Heart left ventricle (tissue), 16 donors: ENCODE results near the gene CIART. TPM values are rescaled to one million over a fixed set of nuclear protein-coding genes. Genes with fewer than 3 reads are reported as not detected.

Experiments
- ATAC-seq, 4 donors: fragments of 200-7000 bp; cut with Tn5 transposase; one replicate each; pipeline ENCODE4 v1.9.1; 2020 to 2022; ENCODE audit warnings: moderate library complexity in 4 of 4, mild to moderate bottlenecking in 3 of 4, moderate number of reproducible peaks in 1 of 4
- DNase-seq, 5 donors: peaks; one replicate each; pipeline ENCODE4 v3.0.0-alpha.2; 2020
- H3K27ac ChIP-seq, 12 donors: fragments of 200-600 bp; sonication (generic) in 4 of 12; one replicate each; pipeline versions ENCODE4 v1.5.0 to v1.8.0; 2016 to 2022; ENCODE audit warnings: mild to moderate bottlenecking in 2 of 12
- H3K27me3 ChIP-seq, 9 donors: fragments of 200-600 bp; sonication (generic) in 2 of 9; one replicate each; pipeline versions ENCODE4 v1.5.1 to v1.8.0; 2016 to 2022; ENCODE audit warnings: mild to moderate bottlenecking in 3 of 9
- H3K36me3 ChIP-seq, 9 donors: fragments of 200-600 bp; sonication (generic) in 2 of 9; one replicate each; pipeline versions ENCODE4 v1.5.0 to v1.8.0; 2018 to 2022; ENCODE audit warnings: mild to moderate bottlenecking in 2 of 9
- H3K4me1 ChIP-seq, 12 donors: fragments of 200-600 bp; sonication (generic) in 4 of 12; one replicate each; pipeline versions ENCODE4 v1.5.0 to v1.8.0; 2016 to 2022; ENCODE audit warnings: mild to moderate bottlenecking in 3 of 12
- H3K4me3 ChIP-seq, 12 donors: fragments of 200-600 bp; sonication (generic) in 4 of 12; one replicate each; pipeline versions ENCODE4 v1.5.0 to v1.8.0; 2017 to 2022; ENCODE audit warnings: mild to moderate bottlenecking in 9 of 12, moderate library complexity in 4 of 12
- H3K9me3 ChIP-seq, 12 donors: fragments of 200-600 bp; sonication (generic) in 4 of 12; one replicate each; pipeline versions ENCODE4 v1.5.0 to v1.8.0; 2016 to 2022; ENCODE audit warnings: mild to moderate bottlenecking in 1 of 12
- CTCF ChIP-seq, 12 donors: fragments of 200-600 bp; sonication (generic) in 4 of 12; IDR thresholded peaks; one replicate each; pipeline versions ENCODE4 v1.5.0 to v1.8.0; 2018 to 2022; ENCODE audit warnings: antibody characterized with exemption in 12 of 12, mild to moderate bottlenecking in 5 of 12
- POLR2A ChIP-seq, 2 donors: fragments of 450-650 bp; IDR thresholded peaks; one replicate each; pipeline ENCODE4 v1.6.1; 2017; ENCODE audit warnings: antibody characterized with exemption in 2 of 2, mild to moderate bottlenecking in 2 of 2, moderate library complexity in 2 of 2
- WGBS, 4 donors: extraction: QIAGEN DNeasy Blood & Tissue Kit in 2 of 4; methylation state at CpG; one replicate each; pipeline versions ENCODE4 v1.1.5 to v1.1.7; 2013 to 2018; 5-methylcytosine and 5-hydroxymethylcytosine counted together
- intact Hi-C, 10 donors: fragments of 100-400 bp; cut with DNase I; formaldehyde crosslinking; loops; one replicate each; pipeline versions ENCODE4 v1.11.1 to v1.14.2; 2022
- polyA plus RNA-seq, 2 donors: library from polyadenylated mRNA; stranded (reverse); fragments of 200-250 nt; gene quantifications; one replicate each; pipeline ENCODE4 v1.2.3, GENCODE V29; 2013
- total RNA-seq, 9 donors: library from RNA; depleted of rRNA in 2 of 9; stranded (reverse); fragments of >200 nt in 2 of 9; fragmentation: NEBNext Ultra II Directional in 3 of 9; extraction: Animal tissue kit (Norgen Biotek cat#: 25700) in 3 of 9; gene quantifications; one replicate each; pipeline versions ENCODE4 v1.1.0 to v1.2.4, GENCODE V29; 2016 to 2023
- donor health status: ischemic (EF 13 %, LVEDD 7.1; RV severe dilation, severe dysfunction).
- donor health status: healthy with polysubstance abuse.
- donor health status: DM: no; HTN: yes; CAD: no.
- donor health status: DM: no; HTN: no; CAD: no.
- donor health status: ischemic (EF 25% LVEDD 6.9; RV normal size, moderate dysfunction).
- donor health status: ischemic (EF 25% LVEDD 5.7; RV mildly dilated, moderate dysfunction).
- donor health status: healthy.
- donor health status: DM: yes; HTN: yes; CAD: no.
- donor health status: ischemic (EF 35%, LVEDD 5.7; RV mildly dilated, moderate dysfunction).
- donor health status: nonischemic (EF 11% LVEDD 7.7; RV severe dilation, severe dysfunction).
- donor health status: DM: yes; HTN: yes; CAD: no.
- donor health status: PGD.
- donor health status: ischemic (EF 29% LVEDD 5.4; RV normal size, mild dysfunction).
- donor health status: nonischemic (EF 23%, LVEDD 6.1; RV moderate dilation, normal function).

CIART gene
- total and polyA plus RNA-seq, 11 donors, result 2.3 to 23.9 (median 7.1) TPM

- H3K27me3 ChIP-seq, result no peaks in the 10 kb centered on the region
- H3K36me3 ChIP-seq, result peaks cover 0 to 40% (median 36%) of the 10 kb centered on the region in 9 donors
- ATAC-seq (peak in 3 of 4 donors; percentile 35 to 52 (median 37)), DNase-seq (peak in 3 of 5 donors; percentile 25 to 40 (median 35))
- peak overlapping the region; percentile 67 to 99 (median 92) for H3K4me3 ChIP-seq
- H3K9me3 ChIP-seq, result no peaks in the 10 kb centered on the region
- TF ChIP-seq CTCF (IDR thresholded peaks at IDR 0.05), result no peak
- no peak for TF ChIP-seq POLR2A (IDR thresholded peaks at IDR 0.05)
- peak overlapping the region; percentile 86 to 99 (median 96) for H3K27ac ChIP-seq
- intact Hi-C loops, result no loop called here
- 0 to 3% (median 0%) methylated on average over 21 of the region's 21 CpGs for WGBS, 4 donors
- peaks cover 0 to 44% (median 23%) of the 10 kb centered on the region in 12 donors for H3K4me1 ChIP-seq
Measured at GRCh38 chr1:150268340-150268704, 14.0 kb upstream of the CIART start.

GRCh38 chr1:150268705-150269403 lies 13.5 kb upstream of the CIART start, which contains the start of gene APH1A:
Gene APH1A (minus strand): TSS chr1:150269016. CDS start chr1:150268810, 206 bp downstream.
- Histone ChIP-seq H3K4me1 (peaks cover 0 to 49% (median 26%) of the 10 kb centered on the region in 12 donors), H3K4me3 (peak within 1 kb of the TSS; percentile 67 to 99 (median 92)), H3K9me3 (no peaks in the 10 kb centered on the region), H3K27me3 (no peaks in the 10 kb centered on the region), H3K27ac (peak within 1 kb of the TSS; percentile 86 to 99 (median 96)), H3K36me3 (peaks cover 0 to 37% (median 35%) of the 10 kb centered on the region in 9 donors)
- peak; percentile 97 to 99 (median 98) for ATAC-seq
- TF ChIP-seq CTCF (IDR thresholded peaks at IDR 0.05), result no peak
- TF ChIP-seq POLR2A (IDR thresholded peaks at IDR 0.05), result peak in 1 of 2 donors; percentile 58
- WGBS, 4 donors, result 0 to 1% (median 1%) methylated on average over 25 to 49 of the region's 49 CpGs
- DNase-seq, result peak; percentile 97 to 99 (median 98)
- intact Hi-C loops, result no loop called here

- no peaks in the 10 kb centered on the region for H3K27me3 ChIP-seq
- H3K27ac ChIP-seq, result peak overlapping the region; percentile 86 to 99 (median 96)
- DNase-seq, result no peak
- no peak for ATAC-seq
- H3K4me1 ChIP-seq, result peaks cover 0 to 53% (median 28%) of the 10 kb centered on the region in 12 donors
- TF ChIP-seq CTCF (IDR thresholded peaks at IDR 0.05) (no peak), POLR2A (IDR thresholded peaks at IDR 0.05) (no peak)
- peaks cover 0 to 32% (median 30%) of the 10 kb centered on the region in 9 donors for H3K36me3 ChIP-seq
- H3K4me3 ChIP-seq, result peak overlapping the region in 11 of 12 donors; percentile 67 to 99 (median 93)
- 32 to 37% (median 33%) methylated on average over 10 of the region's 10 CpGs for WGBS, 4 donors
- intact Hi-C loops, result no loop called here
- no peaks in the 10 kb centered on the region for H3K9me3 ChIP-seq
Measured at GRCh38 chr1:150269451-150269850, 12.9 kb upstream of the CIART start.

GRCh38 chr1:150271291-150271959 lies 10.9 kb upstream of the CIART start:
- H3K4me1 ChIP-seq, result peaks cover 0 to 54% (median 28%) of the 10 kb centered on the region in 12 donors
- 91 to 97% (median 96%) methylated on average over 7 of the region's 7 CpGs for WGBS, 4 donors
- H3K27ac ChIP-seq, result peak overlapping the region in 10 of 12 donors; percentile 53 to 89 (median 72)

More at GRCh38 chr1:150271291-150271959, 10.9 kb upstream of the CIART start:
- ATAC-seq, result no peak
- H3K9me3 ChIP-seq, result no peaks in the 10 kb centered on the region
- H3K27me3 ChIP-seq, result no peaks in the 10 kb centered on the region
- intact Hi-C loops, result no loop called here
- peaks cover 0 to 25% (median 12%) of the 10 kb centered on the region in 9 donors for H3K36me3 ChIP-seq
- DNase-seq, result no peak
- no peak overlapping the region for H3K4me3 ChIP-seq
- TF ChIP-seq POLR2A (IDR thresholded peaks at IDR 0.05) (no peak), CTCF (IDR thresholded peaks at IDR 0.05) (no peak)
